Measurements from ENCODE around the gene LRMDA.

Gene LRMDA

GRCh38 chr10:75681334-75681733, 249.9 kb downstream of the LRMDA start:
- Mint-ChIP-seq H3K4me3 (no peak overlapping the region), H3K27ac (no peak overlapping the region), H3K27me3 (ENCODE audit: low read depth, poor library complexity) (no peaks in the 10 kb centered on the region), H3K4me1 (peaks cover 20% of the 10 kb centered on the region), H3K9me3 (peaks cover 4% of the 10 kb centered on the region), H3K36me3 (ENCODE audit: low read depth) (no peaks in the 10 kb centered on the region)
- DNase-seq = no peak
- TF ChIP-seq, protein P1, sequence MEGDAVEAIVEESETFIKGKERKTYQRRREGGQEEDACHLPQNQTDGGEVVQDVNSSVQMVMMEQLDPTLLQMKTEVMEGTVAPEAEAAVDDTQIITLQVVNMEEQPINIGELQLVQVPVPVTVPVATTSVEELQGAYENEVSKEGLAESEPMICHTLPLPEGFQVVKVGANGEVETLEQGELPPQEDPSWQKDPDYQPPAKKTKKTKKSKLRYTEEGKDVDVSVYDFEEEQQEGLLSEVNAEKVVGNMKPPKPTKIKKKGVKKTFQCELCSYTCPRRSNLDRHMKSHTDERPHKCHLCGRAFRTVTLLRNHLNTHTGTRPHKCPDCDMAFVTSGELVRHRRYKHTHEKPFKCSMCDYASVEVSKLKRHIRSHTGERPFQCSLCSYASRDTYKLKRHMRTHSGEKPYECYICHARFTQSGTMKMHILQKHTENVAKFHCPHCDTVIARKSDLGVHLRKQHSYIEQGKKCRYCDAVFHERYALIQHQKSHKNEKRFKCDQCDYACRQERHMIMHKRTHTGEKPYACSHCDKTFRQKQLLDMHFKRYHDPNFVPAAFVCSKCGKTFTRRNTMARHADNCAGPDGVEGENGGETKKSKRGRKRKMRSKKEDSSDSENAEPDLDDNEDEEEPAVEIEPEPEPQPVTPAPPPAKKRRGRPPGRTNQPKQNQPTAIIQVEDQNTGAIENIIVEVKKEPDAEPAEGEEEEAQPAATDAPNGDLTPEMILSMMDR (IDR thresholded peaks at IDR 0.05) = no peak

GRCh38 chr10:75682649-75683557, 251.5 kb downstream of the LRMDA start:
- no peaks in the 10 kb centered on the region for H3K27me3 Mint-ChIP-seq (ENCODE audit: low read depth, poor library complexity)
- DNase-seq = no peak
- peaks cover 10% of the 10 kb centered on the region for H3K36me3 Mint-ChIP-seq (ENCODE audit: low read depth)
- peaks cover 17% of the 10 kb centered on the region for H3K9me3 Mint-ChIP-seq
- no peak overlapping the region for H3K4me3 Mint-ChIP-seq
- TF ChIP-seq, protein P1 (IDR thresholded peaks at IDR 0.05) = no peak
- H3K27ac Mint-ChIP-seq = no peak overlapping the region
- peaks cover 20% of the 10 kb centered on the region for H3K4me1 Mint-ChIP-seq

GRCh38 chr10:75685187-75685586, 253.8 kb downstream of the LRMDA start:
- peaks cover 26% of the 10 kb centered on the region for H3K9me3 Mint-ChIP-seq
- H3K36me3 Mint-ChIP-seq (ENCODE audit: low read depth) = peaks cover 16% of the 10 kb centered on the region
- no peak overlapping the region for H3K27ac Mint-ChIP-seq
- TF ChIP-seq, protein P1 (IDR thresholded peaks at IDR 0.05) = no peak
- H3K4me3 Mint-ChIP-seq = no peak overlapping the region
- H3K4me1 Mint-ChIP-seq = peaks cover 20% of the 10 kb centered on the region
- H3K27me3 Mint-ChIP-seq (ENCODE audit: low read depth, poor library complexity) = no peaks in the 10 kb centered on the region
- no peak for DNase-seq

DNA sequence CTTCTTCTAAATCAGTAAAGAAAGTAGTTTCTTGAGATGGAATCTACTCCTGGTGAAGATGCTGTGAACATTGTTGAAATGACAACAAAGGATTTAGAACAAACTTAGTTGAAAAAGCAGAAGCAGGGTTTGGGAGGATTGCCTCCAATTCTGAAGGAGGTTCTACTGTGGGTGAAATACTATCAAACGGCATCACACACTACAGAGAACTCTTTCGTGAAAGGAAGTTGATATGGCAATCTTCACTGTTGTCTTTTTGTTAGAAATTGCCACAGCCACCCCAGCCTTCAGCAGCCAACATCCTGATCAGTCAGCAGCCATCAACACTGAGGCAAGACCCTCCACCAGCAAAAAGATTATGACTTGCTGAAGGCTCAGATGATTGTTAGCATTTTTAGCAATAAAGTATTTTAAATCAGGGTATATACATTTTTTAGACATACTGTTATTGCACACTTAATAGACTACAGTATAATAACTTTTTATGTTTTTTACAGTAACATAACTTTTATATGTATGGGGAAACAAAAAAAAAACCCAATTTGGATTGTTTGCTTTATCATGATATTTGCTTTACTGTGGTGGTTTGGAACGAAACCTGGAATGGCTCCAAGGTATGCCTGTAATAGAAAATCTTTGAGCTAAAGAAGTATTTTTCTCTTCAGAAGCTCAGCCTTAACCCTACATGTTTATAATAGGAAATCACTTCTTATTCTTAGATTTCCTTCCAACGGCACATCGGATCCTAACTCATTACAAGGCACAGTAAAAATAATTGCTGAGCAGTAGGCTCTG, 257.3 kb downstream of the LRMDA start:
- peaks cover 7% of the 10 kb centered on the region for H3K4me1 Mint-ChIP-seq
- H3K4me3 Mint-ChIP-seq = no peak overlapping the region
- H3K36me3 Mint-ChIP-seq (ENCODE audit: low read depth) = peaks cover 16% of the 10 kb centered on the region
- H3K9me3 Mint-ChIP-seq = peaks cover 26% of the 10 kb centered on the region
- DNase-seq = no peak
- no peak overlapping the region for H3K27ac Mint-ChIP-seq
- H3K27me3 Mint-ChIP-seq (ENCODE audit: low read depth, poor library complexity) = no peaks in the 10 kb centered on the region
- TF ChIP-seq, protein P1 (IDR thresholded peaks at IDR 0.05) = no peak

DNA sequence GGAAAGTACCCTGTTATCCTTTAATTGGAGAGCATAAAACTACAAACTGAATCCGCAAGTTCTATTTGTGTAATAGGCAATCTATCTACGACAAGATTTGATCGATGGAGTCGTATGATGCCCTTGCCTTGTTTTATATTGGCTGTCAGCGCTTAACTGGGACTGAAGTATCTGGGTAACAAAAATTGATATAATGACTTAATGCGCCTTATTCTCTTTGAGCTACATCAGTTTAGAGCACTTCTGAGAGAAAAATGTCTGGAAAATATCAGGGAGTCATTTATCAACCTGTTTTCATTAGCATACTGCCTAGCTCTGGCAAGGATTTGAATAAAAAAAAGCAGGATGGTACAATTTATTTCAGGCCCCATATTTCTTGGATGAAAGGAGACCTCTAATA, 262.1 kb downstream of the LRMDA start:
- Mint-ChIP-seq H3K4me1 (peaks cover 23% of the 10 kb centered on the region), H3K27ac (no peak overlapping the region), H3K4me3 (no peak overlapping the region), H3K36me3 (ENCODE audit: low read depth) (peaks cover 19% of the 10 kb centered on the region), H3K9me3 (peaks cover 26% of the 10 kb centered on the region), H3K27me3 (ENCODE audit: low read depth, poor library complexity) (peaks cover 6% of the 10 kb centered on the region)
- TF ChIP-seq, protein P1 (IDR thresholded peaks at IDR 0.05) = no peak
- no peak for DNase-seq

Data from nephron progenitor cell (in vitro differentiated cells).